Mammary epithelial cell (primary cell): ENCODE measurements around the gene CA10.

Experiments
- CTCF ChIP-seq, 2 donors: IDR thresholded peaks in 1 of 2; conservative IDR thresholded peaks in 1 of 2; 2 replicates each; pipeline ENCODE4 v1.5.1; 2011 to 2012; ENCODE audit warnings: inconsistent platforms in 2 of 2, low read length in 2 of 2, mild to moderate bottlenecking in 2 of 2, control low read depth in 1 of 2, low read depth in 1 of 2; ENCODE audit not compliant: insufficient read depth in 1 of 2; ENCODE audit errors: extremely low read depth in 1 of 2
- EZH2 ChIP-seq: IDR thresholded peaks from 2 replicates; pipeline ENCODE4 v1.6.1; 2012; ENCODE audit warnings: low read length, inconsistent platforms, borderline replicate concordance

- no peak for TF ChIP-seq CTCF (conservative IDR thresholded peaks at IDR 0.05 in 1 of 2, IDR thresholded peaks at IDR 0.05 in 1 of 2; ENCODE audit: extremely low read depth in 1 of 2, insufficient read depth in 1 of 2, low read depth in 1 of 2, low read length in 2 of 2)
- TF ChIP-seq EZH2, result no peak
Observed at GRCh38 chr17:52150935-52151334, 7.6 kb downstream of the CA10 start.
